SU-DHL-6 (cell line): ENCODE results near the gene SH3BGRL.
"Not testable (repeated sequence)": the region's sequence is repeated elsewhere in the genome, so short reads cannot be mapped to it uniquely, and the experiment has no call there.

ENCODE experiments used
- H2AFZ ChIP-seq: fragments of 200-600 bp; sonication (generic); 2 replicates; pipeline ENCODE4 v1.6.1; 2014; ENCODE audit warnings: low read depth, mild to moderate bottlenecking, moderate library complexity, mixed read lengths, antibody characterized with exemption, low read length; ENCODE audit not compliant: severe bottlenecking
- H3F3A ChIP-seq: fragments of 200-600 bp; shearing (Covaris generic); 2 replicates; pipeline ENCODE4 v1.6.0; 2016; ENCODE audit warnings: antibody characterized with exemption, mild to moderate bottlenecking; ENCODE audit not compliant: insufficient read depth
- H3K27ac ChIP-seq: fragments of 200-600 bp; sonication (generic); 2 replicates; pipeline ENCODE4 v1.5.1; 2016; ENCODE audit warnings: low read depth, mild to moderate bottlenecking, low read length, moderate library complexity, mixed read lengths
- H3K27me3 ChIP-seq: fragments of 200-600 bp; sonication (generic), shearing (Covaris generic); 2 replicates; pipeline ENCODE4 v1.6.0; 2014; ENCODE audit warnings: mild to moderate bottlenecking, low read length
- H3K36me3 ChIP-seq: fragments of 200-600 bp; sonication (generic); 2 replicates; pipeline ENCODE4 v1.6.1; 2014; ENCODE audit warnings: mild to moderate bottlenecking, low read length, mixed read lengths
- H3K4me2 ChIP-seq: fragments of 300-600, 200-600 bp; shearing (Covaris generic), sonication (generic); 2 replicates; pipeline ENCODE4 v1.6.0; 2014; ENCODE audit warnings: low read length, low read depth, mild to moderate bottlenecking; ENCODE audit not compliant: poor library complexity, severe bottlenecking
- H3K4me3 ChIP-seq: fragments of 200-600 bp; sonication (generic); 2 replicates; pipeline ENCODE4 v1.5.1; 2014; ENCODE audit warnings: antibody characterized with exemption, low read length, mild to moderate bottlenecking, mixed read lengths; ENCODE audit not compliant: insufficient read depth, poor library complexity, severe bottlenecking
- H3K79me2 ChIP-seq: fragments of 200-600 bp; sonication (generic); 2 replicates; pipeline ENCODE4 v1.6.1; 2014; ENCODE audit warnings: mild to moderate bottlenecking, low read length, moderate library complexity; ENCODE audit not compliant: insufficient read depth
- H3K9ac ChIP-seq: fragments of 200-600 bp; sonication (generic); 2 replicates; pipeline ENCODE4 v1.7.0; 2014; ENCODE audit warnings: mild to moderate bottlenecking, low read length
- H3K9me2 ChIP-seq: fragments of 200-600 bp; sonication (generic); replicated peaks from 2 replicates; pipeline ENCODE4 v1.6.1; 2014; ENCODE audit warnings: low read length; ENCODE audit not compliant: insufficient read depth
- H3K9me3 ChIP-seq: fragments of 200-600 bp; sonication (generic); 2 replicates; pipeline ENCODE4 v1.6.1; 2014; ENCODE audit warnings: low read length, mixed read lengths; ENCODE audit not compliant: insufficient read depth
- H4K20me1 ChIP-seq: fragments of 200-600 bp; sonication (generic); 2 replicates; pipeline ENCODE4 v1.6.1; 2014; ENCODE audit warnings: low read depth, mild to moderate bottlenecking, antibody characterized with exemption, low read length, moderate library complexity, mixed read lengths
- CTCF ChIP-seq: fragments of 200-600 bp; sonication (generic); IDR thresholded peaks from one replicate; pipeline ENCODE4 v1.5.1; 2017; ENCODE audit warnings: antibody characterized with exemption, mild to moderate bottlenecking, low read length, moderate library complexity; ENCODE audit not compliant: insufficient read depth, poor library complexity, severe bottlenecking
- EZH2phosphoT487 ChIP-seq: fragments of 200-600 bp; sonication (generic), shearing (Covaris generic); conservative IDR thresholded peaks from 2 replicates; pipeline ENCODE4 v1.6.1; 2018; ENCODE audit warnings: mild to moderate bottlenecking, antibody characterized with exemption, low read length, moderate library complexity, mixed read lengths

Gene SH3BGRL

GRCh38 chrX:81338924-81339323 lies 137.0 kb downstream of the SH3BGRL start:
- no peaks in the 10 kb centered on the region for H3K27me3 ChIP-seq
- H3K4me3 ChIP-seq = no peak overlapping the region
- no peaks in the 10 kb centered on the region for H3F3A ChIP-seq
- H3K9me3 ChIP-seq = no peaks in the 10 kb centered on the region
- no peak overlapping the region for H3K4me2 ChIP-seq
- no peak overlapping the region for H3K9ac ChIP-seq
- no peaks in the 10 kb centered on the region for H3K9me2 ChIP-seq
- TF ChIP-seq EZH2phosphoT487 = no peak
- TF ChIP-seq CTCF = no peak
- no peaks in the 10 kb centered on the region for H4K20me1 ChIP-seq
- no peaks in the 10 kb centered on the region for H3K79me2 ChIP-seq
- no peak overlapping the region for H2AFZ ChIP-seq
- no peak overlapping the region for H3K27ac ChIP-seq
- H3K36me3 ChIP-seq = no peaks in the 10 kb centered on the region

DNA sequence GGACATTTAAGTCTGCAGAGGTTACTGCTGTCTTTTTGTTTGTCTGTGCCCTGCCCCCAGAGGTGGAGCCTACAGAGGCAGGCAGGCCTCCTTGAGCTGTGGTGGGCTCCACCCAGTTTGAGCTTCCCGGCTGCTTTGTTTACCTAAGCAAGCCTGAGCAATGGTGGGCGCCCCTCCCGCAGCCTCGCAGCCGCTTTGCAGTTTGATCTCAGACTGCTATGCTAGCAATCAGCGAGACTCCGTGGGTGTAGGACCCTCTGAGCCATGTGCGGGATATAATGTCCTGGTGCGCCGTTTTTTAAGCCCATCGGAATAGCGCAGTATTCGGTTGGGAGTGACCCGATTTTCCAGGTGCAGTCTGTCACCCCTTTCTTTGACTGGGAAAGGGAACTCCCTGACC lies 143.4 kb downstream of the SH3BGRL start:
- not testable (repeated sequence) for H3K4me3 ChIP-seq, H3K79me2 ChIP-seq, H3K9ac ChIP-seq, H4K20me1 ChIP-seq, H3K36me3 ChIP-seq, H3F3A ChIP-seq, H3K27ac ChIP-seq, H3K9me3 ChIP-seq, H3K27me3 ChIP-seq, H3K4me2 ChIP-seq, H2AFZ ChIP-seq, H3K9me2 ChIP-seq
